Peyer's patch (tissue), 4 donors: ENCODE results near the gene DSC2.

Source experiments
- POLR2A ChIP-seq, 2 donors: fragments of 450-650 bp; IDR thresholded peaks; one replicate each; pipeline ENCODE4 v1.5.1; 2017; ENCODE audit warnings: antibody characterized with exemption in 2 of 2, mild to moderate bottlenecking in 2 of 2, moderate library complexity in 2 of 2
- TF ChIP-seq, protein P1 (sequence below), 6 experiments: fragments of 450-650 bp in 4 of 6; fragments of 200-600 bp in 2 of 6; sonication (generic) in 1 of 6; IDR thresholded peaks; one replicate each; pipeline ENCODE4 v1.5.1; 2017 to 2019; ENCODE audit warnings: antibody characterized with exemption in 6 of 6, mild to moderate bottlenecking in 3 of 6, moderate library complexity in 1 of 6

DNA sequence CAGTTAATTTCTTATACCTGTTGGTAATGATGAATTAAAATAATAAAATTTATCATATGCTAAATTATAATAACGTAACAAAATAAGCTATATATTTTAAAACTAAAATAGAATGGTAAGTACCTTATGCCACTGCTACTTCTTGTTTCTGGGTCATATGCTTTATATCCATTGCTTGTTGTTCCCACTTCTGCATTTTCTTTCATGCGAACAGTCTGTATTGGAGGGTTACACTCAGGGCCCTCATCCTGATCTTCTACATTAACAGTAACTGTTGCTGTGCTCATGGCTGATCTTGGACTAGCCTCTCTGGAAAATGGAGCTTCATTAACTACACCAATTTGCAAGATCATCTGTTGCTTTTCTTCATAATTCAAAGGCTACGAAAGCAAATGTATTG, 22.2 kb downstream of the DSC2 start:
- TF ChIP-seq, protein P1, sequence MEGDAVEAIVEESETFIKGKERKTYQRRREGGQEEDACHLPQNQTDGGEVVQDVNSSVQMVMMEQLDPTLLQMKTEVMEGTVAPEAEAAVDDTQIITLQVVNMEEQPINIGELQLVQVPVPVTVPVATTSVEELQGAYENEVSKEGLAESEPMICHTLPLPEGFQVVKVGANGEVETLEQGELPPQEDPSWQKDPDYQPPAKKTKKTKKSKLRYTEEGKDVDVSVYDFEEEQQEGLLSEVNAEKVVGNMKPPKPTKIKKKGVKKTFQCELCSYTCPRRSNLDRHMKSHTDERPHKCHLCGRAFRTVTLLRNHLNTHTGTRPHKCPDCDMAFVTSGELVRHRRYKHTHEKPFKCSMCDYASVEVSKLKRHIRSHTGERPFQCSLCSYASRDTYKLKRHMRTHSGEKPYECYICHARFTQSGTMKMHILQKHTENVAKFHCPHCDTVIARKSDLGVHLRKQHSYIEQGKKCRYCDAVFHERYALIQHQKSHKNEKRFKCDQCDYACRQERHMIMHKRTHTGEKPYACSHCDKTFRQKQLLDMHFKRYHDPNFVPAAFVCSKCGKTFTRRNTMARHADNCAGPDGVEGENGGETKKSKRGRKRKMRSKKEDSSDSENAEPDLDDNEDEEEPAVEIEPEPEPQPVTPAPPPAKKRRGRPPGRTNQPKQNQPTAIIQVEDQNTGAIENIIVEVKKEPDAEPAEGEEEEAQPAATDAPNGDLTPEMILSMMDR (IDR thresholded peaks at IDR 0.05): no peak
- TF ChIP-seq POLR2A (IDR thresholded peaks at IDR 0.05): no peak
